ENCODE results near the gene CELF2. TPM values are rescaled to one million over a fixed set of nuclear protein-coding genes. Genes with fewer than 3 reads are reported as not detected.

Gene CELF2
- total and polyA plus RNA-seq, 9 of the 15 experiments (the other 6 are each of a cell fraction or from before 2014, with no cell fraction given), result 4.0 to 20.3 (median 11.1) TPM

GRCh38 chr10:11154333-11154732 is 136.7 kb downstream of the CELF2 start:
- Histone ChIP-seq H3K9ac (ENCODE audit: insufficient read depth in 1 of 2, low read depth in 2 of 2, low read length in 2 of 2) (no peak overlapping the region), H3K4me2 (ENCODE audit: insufficient read depth, low read length) (no peak overlapping the region), H3K27me3 (ENCODE audit: control insufficient read depth in 2 of 2, insufficient read depth in 2 of 2, low read length in 2 of 2) (no peaks in the 10 kb centered on the region), H3K9me3 (replicated peaks; ENCODE audit: control insufficient read depth, insufficient read depth, low read depth, low read length) (no peaks in the 10 kb centered on the region), H3K79me2 (ENCODE audit: control insufficient read depth, insufficient read depth, low read length) (no peaks in the 10 kb centered on the region), H3K9me1 (ENCODE audit: control insufficient read depth, insufficient read depth, low read length) (no peaks in the 10 kb centered on the region), H3K4me3 (no peak overlapping the region), H2AFZ (ENCODE audit: low read depth, low read length) (no peak overlapping the region), H4K20me1 (replicated peaks; ENCODE audit: control insufficient read depth, insufficient read depth, low read length) (no peaks in the 10 kb centered on the region), H3K27ac (ENCODE audit: extremely low read depth, low read depth, low read length) (no peak overlapping the region), H3K36me3 (ENCODE audit: control insufficient read depth, insufficient read depth, low read length) (no peaks in the 10 kb centered on the region), H3K4me1 (replicated peaks in 1 of 2; ENCODE audit: control insufficient read depth in 2 of 2, insufficient read depth in 2 of 2, low read length in 2 of 2) (peaks cover 0 to 6% of the 10 kb centered on the region in 2 experiments; a peak in 2 of 5 replicates)
- intact Hi-C loops (cut with micrococcal nuclease), result no loop called here
- TF ChIP-seq ATF3 (IDR thresholded peaks at IDR 0.05) (no peak), ATF3 (CRISPR knock-in tag; conservative IDR thresholded peaks at IDR 0.05) (no peak), ARNT (IDR thresholded peaks at IDR 0.05) (no peak), ZNF449 (CRISPR knock-in tag; IDR thresholded peaks at IDR 0.05) (no peak), ZNF785 (CRISPR knock-in tag; IDR thresholded peaks at IDR 0.05) (no peak), NFYB (IDR thresholded peaks at IDR 0.05; ENCODE audit: extremely low read depth, insufficient read length) (no peak), ZNF408 (CRISPR knock-in tag; IDR thresholded peaks at IDR 0.05; ENCODE audit: low read depth) (no peak), BACH1 (tag; IDR thresholded peaks at IDR 0.05) (no peak), BRD9 (IDR thresholded peaks at IDR 0.05; ENCODE audit: low read depth, partially characterized antibody) (no peak), PCBP2 (IDR thresholded peaks at IDR 0.05; ENCODE audit: low read depth, low read length, poor library complexity, severe bottlenecking) (no peak), ZNF134 (CRISPR knock-in tag; conservative IDR thresholded peaks at IDR 0.05) (no peak), ELF1 (tag; IDR thresholded peaks at IDR 0.05) (no peak), NONO (IDR thresholded peaks at IDR 0.05; ENCODE audit: low read depth in 2 of 2, low read length in 1 of 2) (no peak), ZNF165 (CRISPR knock-in tag; IDR thresholded peaks at IDR 0.05; ENCODE audit: borderline replicate concordance) (no peak), ZFP36 (IDR thresholded peaks at IDR 0.05; ENCODE audit: low read depth, low read length, partially characterized antibody) (no peak)
- ChIA-PET POLR2A (no interaction called here), CTCF (ENCODE audit: low intra/inter-chr PET ratio) (no interaction called here)
- no peak for ATAC-seq
- in situ Hi-C loops (cut with MboI), result no loop called here
- WGBS (ENCODE audit: insufficient coverage, low coverage, missing lambda C conversion rate), result 26% methylated on average over 4 of the region's 4 CpGs
- no peak for FAIRE-seq
- BruUV-seq (replicated peaks), result no TSS peak
- DNase-seq (ENCODE audit: extremely low read depth in 1 of 4, low spot score in 3 of 4), result no peak

Measured in K562 (cell line).